GM12892 (cell line): ENCODE data around the gene TADA2A.

Source experiments
- POLR2A ChIP-seq: IDR thresholded peaks from 2 replicates; pipeline ENCODE4 v1.6.1; 2011; ENCODE audit warnings: low read depth, low read length, control low read depth
- POLR2AphosphoS5 ChIP-seq: IDR thresholded peaks from 2 replicates; pipeline ENCODE4 v1.6.1; 2011; ENCODE audit warnings: low read depth, low read length, control low read depth
- TAF1 ChIP-seq: IDR thresholded peaks from 2 replicates; pipeline ENCODE4 v1.6.1; 2011; ENCODE audit warnings: low read depth, mild to moderate bottlenecking, control low read depth, low read length, borderline replicate concordance

GRCh38 chr17:37384560-37385149, 22.0 kb upstream of the TADA2A start:
- TF ChIP-seq TAF1 (no peak), POLR2A (no peak), POLR2AphosphoS5 (no peak)
